Measurements from ENCODE around the gene HTATSF1. TPM values are rescaled to one million over a fixed set of nuclear protein-coding genes. Genes with fewer than 3 reads are reported as not detected.

HTATSF1 gene
- total and polyA plus RNA-seq, 2 donors (not counting 1 experiment from before 2014, with no cell fraction given): 0.66 to 33.2 TPM

GRCh38 chrX:136538811-136539210, 41.4 kb downstream of the HTATSF1 start:
- no peak overlapping the region for H3K27ac ChIP-seq (ENCODE audit: insufficient read depth, low read length)
- no peak overlapping the region for H3K9ac ChIP-seq (ENCODE audit: insufficient read depth, low read length)
- H2AFZ ChIP-seq (ENCODE audit: low read length): no peak overlapping the region
- H3K4me2 ChIP-seq (ENCODE audit: extremely low read depth, insufficient read depth, low read length): no peak overlapping the region
- no peak for TF ChIP-seq EZH2 (IDR thresholded peaks at IDR 0.05; ENCODE audit: low read length, missing control alignments)
- TF ChIP-seq, protein P1, sequence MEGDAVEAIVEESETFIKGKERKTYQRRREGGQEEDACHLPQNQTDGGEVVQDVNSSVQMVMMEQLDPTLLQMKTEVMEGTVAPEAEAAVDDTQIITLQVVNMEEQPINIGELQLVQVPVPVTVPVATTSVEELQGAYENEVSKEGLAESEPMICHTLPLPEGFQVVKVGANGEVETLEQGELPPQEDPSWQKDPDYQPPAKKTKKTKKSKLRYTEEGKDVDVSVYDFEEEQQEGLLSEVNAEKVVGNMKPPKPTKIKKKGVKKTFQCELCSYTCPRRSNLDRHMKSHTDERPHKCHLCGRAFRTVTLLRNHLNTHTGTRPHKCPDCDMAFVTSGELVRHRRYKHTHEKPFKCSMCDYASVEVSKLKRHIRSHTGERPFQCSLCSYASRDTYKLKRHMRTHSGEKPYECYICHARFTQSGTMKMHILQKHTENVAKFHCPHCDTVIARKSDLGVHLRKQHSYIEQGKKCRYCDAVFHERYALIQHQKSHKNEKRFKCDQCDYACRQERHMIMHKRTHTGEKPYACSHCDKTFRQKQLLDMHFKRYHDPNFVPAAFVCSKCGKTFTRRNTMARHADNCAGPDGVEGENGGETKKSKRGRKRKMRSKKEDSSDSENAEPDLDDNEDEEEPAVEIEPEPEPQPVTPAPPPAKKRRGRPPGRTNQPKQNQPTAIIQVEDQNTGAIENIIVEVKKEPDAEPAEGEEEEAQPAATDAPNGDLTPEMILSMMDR (conservative IDR thresholded peaks at IDR 0.05 in 1 of 2, IDR thresholded peaks at IDR 0.05 in 1 of 2; ENCODE audit: low read depth in 1 of 2, low read length in 2 of 2): no peak
- H4K20me1 ChIP-seq (ENCODE audit: control insufficient read depth, extremely low read depth, insufficient read depth, low read length): no peaks in the 10 kb centered on the region
- H3K4me3 ChIP-seq (replicated peaks in 1 of 4; ENCODE audit: control extremely low read depth in 1 of 4, insufficient read depth in 1 of 4, low read depth in 3 of 4, low read length in 4 of 4): no peak overlapping the region
- H3K79me2 ChIP-seq (ENCODE audit: control insufficient read depth, insufficient read depth, low read length): no peaks in the 10 kb centered on the region
- no peak for DNase-seq (ENCODE audit: low read depth in 2 of 2)
- H3K4me1 ChIP-seq (ENCODE audit: control insufficient read depth, extremely low read depth, insufficient read depth, low read length): no peaks in the 10 kb centered on the region
- H3K9me3 ChIP-seq (ENCODE audit: control insufficient read depth, insufficient read depth, low read depth, low read length): no peaks in the 10 kb centered on the region
- no peaks in the 10 kb centered on the region for H3K36me3 ChIP-seq (ENCODE audit: control insufficient read depth, insufficient read depth, low read length)
- no peaks in the 10 kb centered on the region for H3K27me3 ChIP-seq (ENCODE audit: control insufficient read depth, insufficient read depth, low read length)

GRCh38 chrX:136540226-136540625, 42.8 kb downstream of the HTATSF1 start:
- DNase-seq (ENCODE audit: low read depth in 2 of 2): no peak
- Histone ChIP-seq H3K4me3 (replicated peaks in 1 of 4; ENCODE audit: control extremely low read depth in 1 of 4, insufficient read depth in 1 of 4, low read depth in 3 of 4, low read length in 4 of 4) (no peak overlapping the region), H3K4me1 (ENCODE audit: control insufficient read depth, extremely low read depth, insufficient read depth, low read length) (no peaks in the 10 kb centered on the region), H3K79me2 (ENCODE audit: control insufficient read depth, insufficient read depth, low read length) (no peaks in the 10 kb centered on the region), H3K27ac (ENCODE audit: insufficient read depth, low read length) (no peak overlapping the region), H3K9me3 (ENCODE audit: control insufficient read depth, insufficient read depth, low read depth, low read length) (no peaks in the 10 kb centered on the region), H2AFZ (ENCODE audit: low read length) (no peak overlapping the region), H3K36me3 (ENCODE audit: control insufficient read depth, insufficient read depth, low read length) (no peaks in the 10 kb centered on the region), H3K4me2 (ENCODE audit: extremely low read depth, insufficient read depth, low read length) (no peak overlapping the region), H3K9ac (ENCODE audit: insufficient read depth, low read length) (no peak overlapping the region), H3K27me3 (ENCODE audit: control insufficient read depth, insufficient read depth, low read length) (no peaks in the 10 kb centered on the region), H4K20me1 (ENCODE audit: control insufficient read depth, extremely low read depth, insufficient read depth, low read length) (no peaks in the 10 kb centered on the region)
- no peak for TF ChIP-seq EZH2 (IDR thresholded peaks at IDR 0.05; ENCODE audit: low read length, missing control alignments)
- TF ChIP-seq, protein P1 (conservative IDR thresholded peaks at IDR 0.05 in 1 of 2, IDR thresholded peaks at IDR 0.05 in 1 of 2; ENCODE audit: low read depth in 1 of 2, low read length in 2 of 2): no peak

- TF ChIP-seq EZH2 (IDR thresholded peaks at IDR 0.05; ENCODE audit: low read length, missing control alignments): no peak
- TF ChIP-seq, protein P1 (conservative IDR thresholded peaks at IDR 0.05 in 1 of 2, IDR thresholded peaks at IDR 0.05 in 1 of 2; ENCODE audit: low read depth in 1 of 2, low read length in 2 of 2): no peak
- Histone ChIP-seq H3K9me3 (ENCODE audit: control insufficient read depth, insufficient read depth, low read depth, low read length) (no peaks in the 10 kb centered on the region), H4K20me1 (ENCODE audit: control insufficient read depth, extremely low read depth, insufficient read depth, low read length) (no peaks in the 10 kb centered on the region)
Observed at GRCh38 chrX:136541294-136541693, 43.9 kb downstream of the HTATSF1 start.

More at GRCh38 chrX:136541294-136541693, 43.9 kb downstream of the HTATSF1 start:
- DNase-seq (ENCODE audit: low read depth in 2 of 2): no peak
- no peaks in the 10 kb centered on the region for H3K79me2 ChIP-seq (ENCODE audit: control insufficient read depth, insufficient read depth, low read length)
- no peaks in the 10 kb centered on the region for H3K27me3 ChIP-seq (ENCODE audit: control insufficient read depth, insufficient read depth, low read length)
- H2AFZ ChIP-seq (ENCODE audit: low read length): no peak overlapping the region
- H3K4me2 ChIP-seq (ENCODE audit: extremely low read depth, insufficient read depth, low read length): no peak overlapping the region
- H3K4me3 ChIP-seq (replicated peaks in 1 of 4; ENCODE audit: control extremely low read depth in 1 of 4, insufficient read depth in 1 of 4, low read depth in 3 of 4, low read length in 4 of 4): no peak overlapping the region
- H3K4me1 ChIP-seq (ENCODE audit: control insufficient read depth, extremely low read depth, insufficient read depth, low read length): no peaks in the 10 kb centered on the region
- H3K27ac ChIP-seq (ENCODE audit: insufficient read depth, low read length): no peak overlapping the region
- no peaks in the 10 kb centered on the region for H3K36me3 ChIP-seq (ENCODE audit: control insufficient read depth, insufficient read depth, low read length)
- H3K9ac ChIP-seq (ENCODE audit: insufficient read depth, low read length): no peak overlapping the region

Data from fibroblast of lung (primary cell).